GM19467 (cell line): ENCODE measurements around the gene ADARB1.

Source experiments
- ATAC-seq: cut with Tn5 transposase; IDR thresholded peaks from one replicate; pipeline ENCODE4 v1.9.1; 2021; ENCODE audit warnings: mild to moderate bottlenecking, moderate library complexity; ENCODE audit not compliant: unreplicated experiment

ADARB1 gene

DNA sequence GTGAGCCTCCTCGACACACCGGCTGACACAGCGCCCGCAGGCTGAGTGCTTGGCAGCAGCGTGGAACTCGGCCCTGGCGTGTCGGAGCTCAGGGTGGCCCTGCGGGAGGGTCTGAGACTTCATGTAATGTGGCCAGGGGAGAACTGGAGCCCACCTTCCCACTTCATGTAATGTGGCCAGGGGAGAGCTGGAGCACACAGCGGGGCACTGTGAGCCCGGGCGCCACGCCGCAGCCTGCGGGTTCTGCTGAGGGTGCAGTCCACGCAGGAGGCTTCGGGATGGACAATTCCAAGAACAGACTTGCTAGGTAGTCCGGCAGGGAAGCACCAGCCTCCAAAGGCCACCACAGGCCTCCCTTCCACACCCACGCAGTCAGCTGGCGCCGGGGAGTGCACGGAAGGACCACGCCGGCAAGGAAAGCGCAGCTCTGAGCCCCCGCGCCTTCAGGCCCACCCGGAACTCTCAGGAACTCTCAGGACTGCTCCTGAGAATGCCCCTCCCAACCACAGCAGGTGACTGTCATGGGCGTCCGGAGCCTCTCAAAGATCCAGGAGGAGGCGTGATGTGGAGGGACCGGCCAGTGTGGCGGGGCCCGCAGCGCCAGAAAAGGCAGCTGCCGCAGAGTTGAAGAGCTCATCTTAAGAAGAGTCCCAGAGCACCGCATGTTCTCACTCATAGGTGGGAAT is 19.3 kb upstream of the ADARB1 start:
- no peak for ATAC-seq

- no peak for ATAC-seq
Observed at GRCh38 chr21:45055861-45056260, 18.5 kb upstream of the ADARB1 start.

- no peak for ATAC-seq
Observed at GRCh38 chr21:45056296-45056904, 18.0 kb upstream of the ADARB1 start.

DNA sequence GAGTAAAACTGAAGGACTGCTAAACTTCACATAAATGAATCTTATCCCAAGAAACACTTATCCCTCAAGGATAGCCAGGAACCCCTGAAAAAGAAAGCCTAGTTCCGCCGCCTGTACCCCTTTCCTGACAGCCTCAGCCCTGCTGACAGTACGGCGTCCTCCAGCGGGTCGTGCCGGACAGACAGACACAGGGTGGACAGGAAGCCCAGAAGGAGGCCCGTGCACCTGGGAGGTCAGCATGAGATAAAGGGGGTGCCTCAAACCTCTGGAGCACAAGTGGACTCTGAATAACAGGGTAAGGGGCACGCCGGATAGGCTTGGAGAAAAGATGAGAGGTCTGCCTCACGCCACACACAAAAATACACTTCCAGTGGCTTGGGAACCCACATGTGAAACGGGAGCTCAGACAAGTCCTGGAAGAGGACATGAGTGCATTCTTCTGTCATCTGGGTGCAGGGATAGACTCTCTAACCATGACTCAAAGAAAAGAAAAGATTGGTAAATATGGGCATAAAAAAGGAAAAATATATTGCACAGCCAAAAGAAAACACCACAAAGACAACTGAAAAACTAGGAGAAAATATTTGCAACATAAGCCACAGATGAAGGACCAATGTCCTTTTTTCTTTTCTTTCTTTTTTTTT is 17.3 kb upstream of the ADARB1 start:
- ATAC-seq: no peak

DNA sequence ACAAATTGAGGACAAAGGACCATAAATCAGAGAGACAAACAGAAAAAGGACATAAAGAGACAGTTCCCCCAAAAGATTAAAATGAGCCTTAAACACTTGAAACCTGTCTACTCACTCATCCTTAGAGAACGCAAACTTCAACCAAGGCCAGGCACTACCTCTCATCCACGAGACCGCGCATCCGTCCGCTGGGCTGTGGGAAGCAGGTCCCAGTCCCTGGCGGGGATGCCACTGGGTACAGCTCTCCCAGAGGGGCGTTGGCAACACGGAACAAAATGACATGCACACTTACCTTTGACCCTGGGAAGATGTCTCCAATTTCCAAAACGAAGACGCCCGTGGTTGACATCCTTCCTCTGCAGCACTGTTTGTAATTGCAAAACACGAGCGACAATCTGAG is 16.5 kb upstream of the ADARB1 start:
- ATAC-seq: no peak

DNA sequence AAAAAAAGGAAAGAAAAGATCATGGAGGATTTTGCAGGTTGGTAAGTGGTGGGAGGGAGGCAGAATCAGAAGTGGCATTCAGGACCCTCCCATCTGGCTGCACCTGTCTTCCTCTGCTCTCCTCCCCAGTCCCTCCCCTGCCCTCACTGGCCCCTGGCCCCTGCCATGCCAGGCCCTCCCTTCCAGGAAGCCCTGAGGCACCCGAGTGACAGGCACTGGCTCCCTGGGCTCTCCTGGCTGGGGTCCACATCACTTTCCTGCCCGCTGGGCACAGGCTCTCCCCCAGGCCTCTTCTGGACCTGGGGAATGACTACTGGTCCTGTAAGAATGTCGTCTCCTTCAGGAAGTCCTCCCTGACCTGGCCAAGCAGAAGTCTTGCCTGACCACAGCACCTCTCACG is 15.3 kb upstream of the ADARB1 start:
- no peak for ATAC-seq

- no peak for ATAC-seq
Observed at GRCh38 chr21:45060089-45060488, 14.3 kb upstream of the ADARB1 start.

DNA sequence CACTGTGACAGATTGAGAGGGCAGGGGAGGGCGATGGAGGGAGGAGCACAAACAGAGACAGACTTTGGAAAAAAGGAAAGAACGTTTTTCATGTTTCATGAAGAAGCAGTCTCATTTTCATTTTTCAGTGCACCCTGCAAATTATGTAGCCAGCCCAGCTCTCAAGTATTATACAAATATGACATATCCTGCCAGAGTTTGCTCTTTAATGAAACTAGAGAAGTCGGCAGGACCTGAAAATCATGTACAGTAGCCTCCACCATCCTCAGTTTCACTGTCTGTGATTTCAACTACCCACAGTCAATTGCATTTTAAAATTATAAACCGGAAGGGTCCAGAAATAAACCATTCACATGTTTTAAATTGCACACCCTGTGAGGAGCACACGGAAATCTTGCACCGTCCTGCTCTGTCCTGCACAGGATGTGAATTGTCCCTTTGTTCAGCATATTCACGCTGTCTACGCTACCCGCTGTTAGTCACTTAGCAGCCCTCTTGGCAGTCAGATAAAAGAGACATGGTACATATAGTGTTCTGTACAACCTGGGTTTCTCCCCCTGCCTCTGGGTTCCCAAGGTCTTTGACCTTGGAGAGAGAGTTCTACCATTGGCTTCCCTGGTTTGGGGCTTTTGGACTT is 13.6 kb upstream of the ADARB1 start:
- ATAC-seq: no peak

GRCh38 chr21:45064091-45064490 is 10.3 kb upstream of the ADARB1 start:
- no peak for ATAC-seq

DNA sequence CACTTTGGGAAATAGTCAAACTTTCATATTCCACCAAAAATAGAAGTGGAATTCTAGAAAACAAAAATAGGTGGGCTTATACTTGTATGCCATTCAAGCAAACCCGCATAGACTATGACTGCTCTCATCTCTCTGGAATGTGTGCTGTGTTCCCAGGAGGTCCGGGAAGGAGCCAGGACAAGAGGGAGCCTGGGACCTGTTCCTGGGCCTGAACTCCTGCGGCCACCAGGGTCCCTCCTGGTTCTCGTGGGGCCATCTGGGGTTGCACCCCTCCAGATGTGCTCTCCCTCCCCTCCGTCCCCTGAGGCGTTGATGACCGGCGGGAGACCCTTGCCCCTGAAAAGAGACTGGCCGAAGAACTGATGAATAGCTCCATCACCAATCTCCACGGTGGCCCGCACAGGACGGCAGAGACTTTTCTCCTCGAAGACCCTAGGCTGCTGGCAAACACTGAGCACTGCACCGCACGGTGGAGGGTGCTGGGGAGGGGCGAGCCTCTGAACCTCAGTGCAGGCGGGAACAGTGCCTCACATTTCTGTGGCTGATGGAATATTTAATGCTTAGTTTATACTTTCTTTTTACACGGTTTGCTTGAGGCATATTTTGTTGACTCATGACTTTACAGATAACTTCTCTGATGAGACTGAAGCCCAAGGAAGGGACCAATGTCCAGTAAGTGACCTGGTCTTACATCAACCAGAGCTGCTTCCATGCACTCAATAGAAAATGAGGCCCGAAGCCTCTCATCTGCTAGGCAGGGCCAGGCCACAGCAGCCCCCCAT is 9.6 kb upstream of the ADARB1 start:
- ATAC-seq: no peak

DNA sequence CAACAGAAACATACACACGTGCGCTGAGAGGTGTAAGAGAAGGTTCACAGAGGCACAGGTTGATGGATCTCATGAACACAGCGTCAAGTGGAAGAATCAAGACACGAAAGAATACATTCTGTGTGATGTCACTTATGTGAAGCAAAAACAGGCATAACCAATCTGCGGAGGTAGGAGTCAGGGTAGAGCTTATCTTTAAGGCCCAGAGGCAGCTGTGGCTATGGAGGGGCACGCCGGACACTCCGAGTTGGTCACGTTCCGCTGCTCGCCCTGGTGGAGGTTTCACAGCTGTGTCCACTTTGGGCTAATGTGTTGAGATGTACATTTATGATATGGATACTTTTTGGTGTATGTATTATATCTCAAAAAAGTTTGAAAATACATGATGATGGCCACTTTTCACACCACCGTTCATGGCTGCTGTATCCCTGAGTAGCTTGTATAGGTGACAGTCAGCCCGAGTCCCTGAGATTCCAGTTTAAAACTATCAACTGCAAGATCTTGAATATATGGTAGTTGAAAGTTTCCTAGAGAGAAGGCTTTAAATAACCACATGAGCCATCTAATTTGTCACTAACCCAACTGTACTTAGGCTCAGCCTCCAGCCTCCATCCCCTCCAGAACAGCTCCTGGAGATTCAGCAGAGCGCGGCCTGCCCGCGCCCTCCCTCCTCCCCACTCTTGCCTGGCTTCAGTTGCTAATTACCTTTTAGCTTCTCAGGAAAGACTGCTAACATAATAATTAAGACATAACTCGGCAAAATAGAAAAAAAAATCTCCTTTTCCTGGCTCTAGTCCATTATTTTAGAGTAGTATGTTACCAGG is 6.7 kb upstream of the ADARB1 start:
- ATAC-seq: no peak

DNA sequence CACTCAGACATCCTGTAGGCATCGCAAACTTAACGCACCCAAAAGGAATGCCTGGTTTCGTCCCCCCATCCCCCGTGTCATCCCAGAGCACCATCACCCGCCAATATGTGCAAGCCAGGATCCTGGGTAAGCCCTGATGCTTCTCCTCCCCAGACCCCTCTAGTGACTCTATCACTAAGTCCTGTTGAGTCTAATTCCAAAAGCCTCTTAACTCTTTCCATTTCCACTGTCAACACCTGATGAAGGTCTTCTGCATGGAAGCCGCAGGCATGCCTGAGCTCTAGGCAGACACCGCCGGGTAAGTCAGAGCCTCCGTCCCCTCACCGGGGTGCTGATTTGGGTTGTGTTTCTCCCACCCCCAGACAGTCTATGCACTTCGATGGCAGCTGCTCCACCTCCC is 5.3 kb upstream of the ADARB1 start:
- no peak for ATAC-seq

- ATAC-seq: no peak
Observed at GRCh38 chr21:45069711-45070110, 4.7 kb upstream of the ADARB1 start.

DNA sequence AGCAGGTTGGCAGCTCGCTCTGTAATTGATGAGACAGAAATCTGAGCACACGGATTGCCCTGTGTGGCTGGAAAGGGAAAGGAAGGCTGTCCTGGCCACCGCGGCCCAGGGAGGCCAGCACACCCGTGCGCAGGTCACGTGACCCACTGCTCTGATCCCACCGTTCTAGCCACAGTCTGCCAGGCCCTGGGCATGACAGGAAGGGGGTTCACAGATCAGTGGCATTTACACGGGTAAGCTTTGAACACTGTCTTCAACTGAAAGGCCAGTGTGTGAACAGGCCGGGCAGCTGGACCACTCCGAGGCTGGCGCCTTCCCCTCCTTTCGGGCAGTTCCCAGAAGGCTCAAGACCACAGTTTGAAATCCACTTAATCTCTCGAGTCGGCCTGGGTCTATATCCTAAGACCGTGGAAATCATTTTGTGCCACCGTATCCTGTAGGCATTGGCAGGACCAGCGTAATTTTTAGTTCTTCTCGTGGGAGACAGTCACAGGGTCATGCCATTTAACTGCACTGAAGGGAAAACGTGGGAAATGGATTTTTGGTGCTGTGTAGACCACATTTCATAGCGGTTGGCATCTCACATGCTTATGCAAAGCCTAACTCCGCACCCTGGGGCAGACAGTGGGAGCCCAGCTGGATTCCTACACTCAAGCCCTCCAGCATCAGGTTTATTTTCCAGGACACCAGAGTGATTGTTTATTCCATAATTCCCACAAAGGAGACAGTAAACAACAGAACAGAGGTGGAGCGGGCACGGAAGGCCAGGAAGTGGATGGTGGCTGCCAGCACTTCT is 3.1 kb upstream of the ADARB1 start:
- no peak for ATAC-seq

DNA sequence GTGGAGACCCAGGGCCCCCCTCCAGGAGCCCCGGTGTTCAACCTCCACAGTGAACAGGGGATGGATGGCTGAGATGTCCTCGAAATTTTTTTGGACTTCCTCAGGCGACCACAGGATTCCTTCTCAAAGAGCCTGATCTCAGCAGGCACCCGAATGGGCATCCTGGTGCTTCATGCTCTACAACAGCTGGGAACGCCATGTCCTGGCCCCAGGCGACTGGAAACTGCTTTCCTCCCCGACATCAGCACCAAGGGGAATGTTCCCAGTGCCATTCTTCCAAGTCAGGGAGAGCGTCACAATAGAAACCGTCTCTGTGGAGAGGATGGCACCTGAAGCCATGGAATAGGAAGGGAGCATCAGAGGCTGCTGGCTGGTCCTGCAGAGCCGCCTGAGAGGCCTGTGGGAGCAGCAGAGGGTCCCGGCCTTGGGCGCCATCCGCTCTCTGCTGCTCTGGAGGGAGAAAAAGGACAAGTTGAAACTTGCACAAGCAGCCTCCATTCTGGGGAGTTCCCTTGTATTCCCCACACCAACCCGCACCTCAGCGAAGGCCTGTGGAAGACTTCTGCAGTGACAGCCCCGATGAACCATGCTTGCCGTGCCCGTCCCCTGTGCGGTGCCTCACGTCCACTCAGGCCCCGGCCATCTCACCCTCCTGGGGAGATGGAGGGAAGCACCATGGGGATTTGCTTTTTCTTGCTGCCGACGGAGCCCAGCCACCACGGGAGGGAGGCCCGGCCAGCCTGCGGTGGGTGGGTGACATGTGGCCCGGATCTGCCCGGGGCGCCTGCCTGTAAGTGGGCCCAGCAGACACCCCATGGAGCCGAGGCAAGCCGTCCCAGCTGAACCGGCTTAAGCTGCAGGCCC is 2.3 kb upstream of the ADARB1 start:
- no peak for ATAC-seq

GRCh38 chr21:45072738-45073300 is 1.6 kb upstream of the ADARB1 start:
- no peak for ATAC-seq

DNA sequence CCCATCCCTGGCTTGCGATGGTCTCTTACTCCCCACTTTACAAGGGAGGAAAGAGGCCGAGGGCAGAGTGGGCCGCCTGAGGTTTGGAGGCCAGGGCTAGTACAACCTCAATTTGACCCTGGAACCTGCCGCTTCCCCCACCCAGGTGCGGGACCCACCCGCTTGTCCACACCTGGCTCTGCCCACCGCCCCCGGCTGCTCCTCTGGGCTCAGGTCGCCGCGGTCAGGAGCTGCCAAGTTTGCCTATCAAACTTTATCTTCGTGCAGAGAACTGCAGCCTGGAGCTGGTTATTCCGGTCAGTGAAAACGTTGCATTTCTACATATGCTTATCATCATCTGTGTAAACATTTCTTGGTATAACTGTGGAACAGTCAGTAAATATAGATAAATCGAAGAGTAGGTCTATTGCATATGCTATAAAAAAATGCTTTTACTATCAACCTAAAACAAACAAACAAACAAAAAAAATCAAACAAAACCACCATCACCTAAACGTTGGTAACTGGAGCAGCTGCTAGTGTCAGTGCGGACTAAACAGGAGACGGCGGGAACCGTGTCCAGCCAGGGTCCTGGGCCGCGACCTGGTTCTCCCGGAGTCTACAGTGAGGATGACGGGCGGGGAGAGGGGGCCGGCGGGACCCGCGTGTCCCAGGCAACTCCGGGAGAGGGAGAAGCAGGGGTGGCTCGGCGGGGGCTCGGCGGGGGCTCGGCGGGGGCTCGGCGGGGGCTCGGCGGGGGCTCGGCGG is 906 bp upstream of the ADARB1 start:
- ATAC-seq: no peak
